SK-N-SH (cell line): ENCODE results near the gene FEM1B. TPM values are rescaled to one million over a fixed set of nuclear protein-coding genes. Genes with fewer than 3 reads are reported as not detected.

ENCODE experiments used
- CTCF ChIA-PET: fragments of 300-600, 350-600 bp; formaldehyde crosslinking; extraction: SDS; loops from one replicate; lab custom pipeline; 2021; lab: Yijun Ruan, JAX
- POLR2A ChIA-PET: fragments of 350-600 bp; sonication (Branson Sonifier 250); formaldehyde crosslinking; extraction: SDS; loops from one replicate; lab custom pipeline; 2020; ENCODE audit warnings: antibody characterized with exemption, inconsistent platforms; lab: Yijun Ruan, JAX
- DNase-seq: peaks from one replicate; pipeline ENCODE4 v3.0.0; 2012
- H2AFZ ChIP-seq: fragments of 200-600 bp; sonication (generic); 2 replicates; pipeline ENCODE4 v1.8.1; 2016; ENCODE audit warnings: antibody characterized with exemption, mild to moderate bottlenecking, low read depth
- H3F3A ChIP-seq: fragments of 200-600 bp; sonication (generic); replicated peaks from 2 replicates; pipeline ENCODE3; 2016; ENCODE audit warnings: antibody characterized with exemption, mild to moderate bottlenecking; ENCODE audit not compliant: insufficient read depth
- H3K27ac ChIP-seq, 2 experiments: fragments of 200-500 bp in 1 of 2; fragments of 200-600 bp in 1 of 2; sonication (Bioruptor generic) in 1 of 2; sonication (generic), shearing (Covaris generic) in 1 of 2; 2 replicates each; pipeline versions ENCODE4 v1.5.1 to v1.6.1; 2014 to 2016; ENCODE audit warnings: low read depth in 2 of 2, inconsistent platforms in 1 of 2, low read length in 1 of 2, mild to moderate bottlenecking in 1 of 2, mixed read lengths in 1 of 2
- H3K27me3 ChIP-seq: fragments of 200-600 bp; sonication (generic), shearing (Covaris generic); 2 replicates; pipeline ENCODE4 v1.6.1; 2016; ENCODE audit warnings: mixed run types; ENCODE audit not compliant: insufficient read depth
- H3K36me3 ChIP-seq, 2 experiments: fragments of 200-500 bp in 1 of 2; fragments of 200-600 bp in 1 of 2; sonication (Bioruptor generic) in 1 of 2; sonication (generic) in 1 of 2; replicated peaks in 1 of 2; 2 replicates each; pipeline versions ENCODE3 to v1.5.1; 2014 to 2016; ENCODE audit warnings: low read length in 1 of 2, mild to moderate bottlenecking in 1 of 2; ENCODE audit not compliant: insufficient read depth in 2 of 2, control insufficient read depth in 1 of 2
- H3K4me1 ChIP-seq, 2 experiments: fragments of 200-500 bp in 1 of 2; fragments of 200-600 bp in 1 of 2; sonication (Bioruptor generic) in 1 of 2; sonication (generic), shearing (Covaris generic) in 1 of 2; 2 replicates each; pipeline versions ENCODE4 v1.5.1 to v1.6.1; 2014 to 2016; ENCODE audit warnings: low read depth in 1 of 2, low read length in 1 of 2, mixed run types in 1 of 2; ENCODE audit not compliant: insufficient read depth in 2 of 2, control insufficient read depth in 1 of 2
- H3K4me2 ChIP-seq: fragments of 200-600 bp; sonication (generic), shearing (Covaris generic); 2 replicates; pipeline ENCODE4 v1.6.1; 2017; ENCODE audit warnings: mixed run types
- H3K4me3 ChIP-seq, 2 experiments: fragments of 200-500 bp in 1 of 2; fragments of 200-600 bp in 1 of 2; sonication (Bioruptor generic) in 1 of 2; sonication (generic), shearing (Covaris generic) in 1 of 2; 2 replicates each; pipeline versions ENCODE4 v1.5.1 to v1.8.1; 2014 to 2016; ENCODE audit warnings: low read depth in 2 of 2, inconsistent platforms in 1 of 2, low read length in 1 of 2, mild to moderate bottlenecking in 1 of 2, mixed read lengths in 1 of 2, moderate library complexity in 1 of 2
- H3K79me2 ChIP-seq: fragments of 200-600 bp; sonication (generic); 2 replicates; pipeline ENCODE4 v1.8.1; 2017; ENCODE audit warnings: mild to moderate bottlenecking; ENCODE audit not compliant: insufficient read depth
- H3K9ac ChIP-seq: fragments of 200-600 bp; sonication (generic); 2 replicates; pipeline ENCODE4 v1.6.1; 2017; ENCODE audit warnings: mixed run types
- H3K9me2 ChIP-seq: fragments of 200-600 bp; sonication (generic); 2 replicates; pipeline ENCODE4 v1.6.1; 2017; ENCODE audit warnings: mixed run types
- H3K9me3 ChIP-seq: fragments of 200-600 bp; sonication (generic); 2 replicates; pipeline ENCODE4 v1.6.1; 2017; ENCODE audit warnings: mixed run types, mild to moderate bottlenecking, moderate library complexity
- H4K20me1 ChIP-seq: fragments of 200-600 bp; sonication (generic); 2 replicates; pipeline ENCODE4 v1.6.1; 2017; ENCODE audit warnings: mild to moderate bottlenecking, mixed run types; ENCODE audit not compliant: insufficient read depth
- EZH2phosphoT487 ChIP-seq: fragments of 200-600 bp; sonication (generic); IDR thresholded peaks from 2 replicates; pipeline ENCODE4 v1.6.1; 2017; ENCODE audit warnings: low read depth, mixed run types, mild to moderate bottlenecking, antibody characterized with exemption, moderate library complexity, borderline replicate concordance
- JUND ChIP-seq: IDR thresholded peaks from 2 replicates; pipeline ENCODE4 v1.4.0; 2012
- MXI1 ChIP-seq: IDR thresholded peaks from 2 replicates; pipeline ENCODE4 v1.6.1; 2012; ENCODE audit warnings: mild to moderate bottlenecking, low read depth, low read length, improper control_type of control experiment
- NFIC ChIP-seq: IDR thresholded peaks from 2 replicates; pipeline ENCODE4 v1.4.0; 2012; ENCODE audit warnings: borderline replicate concordance
- NRF1 ChIP-seq: IDR thresholded peaks from 2 replicates; pipeline ENCODE4 v1.6.1; 2012; ENCODE audit warnings: low read depth, mild to moderate bottlenecking, low read length
- RAD21 ChIP-seq: IDR thresholded peaks from 2 replicates; pipeline ENCODE4 v1.6.1; 2012; ENCODE audit warnings: mild to moderate bottlenecking, low read length
- RFX5 ChIP-seq: IDR thresholded peaks from 2 replicates; pipeline ENCODE4 v1.6.1; 2012; ENCODE audit warnings: mild to moderate bottlenecking, improper control_type of control experiment, low read length
- RXRA ChIP-seq: IDR thresholded peaks from 2 replicates; pipeline ENCODE4 v1.4.0; 2012; ENCODE audit warnings: low read depth, mild to moderate bottlenecking, borderline replicate concordance
- TEAD4 ChIP-seq: IDR thresholded peaks from 2 replicates; pipeline ENCODE4 v1.4.0; 2012; ENCODE audit warnings: mild to moderate bottlenecking, borderline replicate concordance; ENCODE audit not compliant: insufficient read depth
- YY1 ChIP-seq: IDR thresholded peaks from 2 replicates; pipeline ENCODE4 v1.4.0; 2012; ENCODE audit warnings: low read depth, mild to moderate bottlenecking
- WGBS: methylation state at CpG from one replicate; pipeline ENCODE4 v1.1.6; 2017; ENCODE audit warnings: low lambda C conversion rate; 5-methylcytosine and 5-hydroxymethylcytosine counted together
- polyA plus RNA-seq, 3 experiments: library from polyadenylated mRNA; depleted of rRNA; stranded (reverse); fragments of >200 nt; gene quantifications; 2 replicates each; pipeline ENCODE4 v1.2.3, GENCODE V29; 2012
- TF ChIP-seq, protein P1 (sequence below): fragments of 200-600 bp; sonication (generic); IDR thresholded peaks from 2 replicates; pipeline ENCODE4 v1.6.1; 2017; ENCODE audit warnings: antibody characterized with exemption, mild to moderate bottlenecking, moderate library complexity
- TF ChIP-seq, protein P2 (sequence below): IDR thresholded peaks from 2 replicates; pipeline ENCODE4 v1.4.0; 2012; ENCODE audit warnings: low read depth

FEM1B gene
- polyA plus RNA-seq, 1 of the 3 experiments (the other 2 are of a cell fraction) = 14.0 TPM

DNA sequence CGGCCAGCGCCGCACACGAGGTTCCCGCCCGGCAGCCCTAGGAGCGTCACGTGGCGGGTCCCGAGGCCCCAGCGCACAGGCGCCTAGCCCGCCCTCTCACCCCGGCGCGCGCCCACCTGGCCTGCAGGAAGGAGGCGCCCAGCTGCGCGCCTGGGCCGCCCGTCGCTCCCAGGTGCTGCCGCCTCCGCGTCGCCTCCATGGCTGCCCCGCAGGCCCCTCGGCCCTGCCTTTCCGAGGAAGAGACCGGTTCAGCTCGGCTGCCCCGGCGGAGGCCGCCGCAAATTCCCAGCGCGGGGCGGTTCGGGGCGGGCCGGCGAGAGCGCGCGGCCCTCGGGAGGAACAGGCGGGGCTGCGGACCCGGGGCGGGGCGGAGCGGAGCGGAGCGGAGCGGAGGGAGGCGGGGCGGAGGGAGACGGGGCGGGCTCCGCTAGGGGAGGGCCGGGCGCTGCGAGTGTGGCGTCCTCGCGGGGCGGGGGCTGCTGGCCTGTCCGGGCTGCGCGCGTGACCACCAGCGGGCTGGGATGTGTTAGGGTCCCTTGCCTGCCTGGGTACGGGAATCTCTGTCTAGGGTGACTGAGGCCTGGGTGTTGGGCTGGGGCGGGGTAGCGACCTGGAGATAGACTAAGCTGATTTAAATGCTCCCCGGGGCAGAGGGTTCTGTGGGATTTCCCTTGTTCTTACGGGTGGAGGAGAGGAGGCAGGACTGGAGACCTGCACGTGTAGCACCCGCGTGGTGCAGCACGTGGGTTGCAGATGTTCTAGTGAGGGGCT lies 48.0 kb upstream of the FEM1B start, which contains the start of gene CLN6 (continued):
- TF ChIP-seq RFX5 (no peak), RXRA (no peak), YY1 (no peak), MXI1 (peak; percentile 100), NFIC (no peak), TEAD4 (no peak), EZH2phosphoT487 (no peak), JUND (no peak)
- TF ChIP-seq, protein P1, sequence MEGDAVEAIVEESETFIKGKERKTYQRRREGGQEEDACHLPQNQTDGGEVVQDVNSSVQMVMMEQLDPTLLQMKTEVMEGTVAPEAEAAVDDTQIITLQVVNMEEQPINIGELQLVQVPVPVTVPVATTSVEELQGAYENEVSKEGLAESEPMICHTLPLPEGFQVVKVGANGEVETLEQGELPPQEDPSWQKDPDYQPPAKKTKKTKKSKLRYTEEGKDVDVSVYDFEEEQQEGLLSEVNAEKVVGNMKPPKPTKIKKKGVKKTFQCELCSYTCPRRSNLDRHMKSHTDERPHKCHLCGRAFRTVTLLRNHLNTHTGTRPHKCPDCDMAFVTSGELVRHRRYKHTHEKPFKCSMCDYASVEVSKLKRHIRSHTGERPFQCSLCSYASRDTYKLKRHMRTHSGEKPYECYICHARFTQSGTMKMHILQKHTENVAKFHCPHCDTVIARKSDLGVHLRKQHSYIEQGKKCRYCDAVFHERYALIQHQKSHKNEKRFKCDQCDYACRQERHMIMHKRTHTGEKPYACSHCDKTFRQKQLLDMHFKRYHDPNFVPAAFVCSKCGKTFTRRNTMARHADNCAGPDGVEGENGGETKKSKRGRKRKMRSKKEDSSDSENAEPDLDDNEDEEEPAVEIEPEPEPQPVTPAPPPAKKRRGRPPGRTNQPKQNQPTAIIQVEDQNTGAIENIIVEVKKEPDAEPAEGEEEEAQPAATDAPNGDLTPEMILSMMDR = no peak
- TF ChIP-seq, protein P2, sequence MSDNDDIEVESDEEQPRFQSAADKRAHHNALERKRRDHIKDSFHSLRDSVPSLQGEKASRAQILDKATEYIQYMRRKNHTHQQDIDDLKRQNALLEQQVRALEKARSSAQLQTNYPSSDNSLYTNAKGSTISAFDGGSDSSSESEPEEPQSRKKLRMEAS = peak; percentile 98

DNA sequence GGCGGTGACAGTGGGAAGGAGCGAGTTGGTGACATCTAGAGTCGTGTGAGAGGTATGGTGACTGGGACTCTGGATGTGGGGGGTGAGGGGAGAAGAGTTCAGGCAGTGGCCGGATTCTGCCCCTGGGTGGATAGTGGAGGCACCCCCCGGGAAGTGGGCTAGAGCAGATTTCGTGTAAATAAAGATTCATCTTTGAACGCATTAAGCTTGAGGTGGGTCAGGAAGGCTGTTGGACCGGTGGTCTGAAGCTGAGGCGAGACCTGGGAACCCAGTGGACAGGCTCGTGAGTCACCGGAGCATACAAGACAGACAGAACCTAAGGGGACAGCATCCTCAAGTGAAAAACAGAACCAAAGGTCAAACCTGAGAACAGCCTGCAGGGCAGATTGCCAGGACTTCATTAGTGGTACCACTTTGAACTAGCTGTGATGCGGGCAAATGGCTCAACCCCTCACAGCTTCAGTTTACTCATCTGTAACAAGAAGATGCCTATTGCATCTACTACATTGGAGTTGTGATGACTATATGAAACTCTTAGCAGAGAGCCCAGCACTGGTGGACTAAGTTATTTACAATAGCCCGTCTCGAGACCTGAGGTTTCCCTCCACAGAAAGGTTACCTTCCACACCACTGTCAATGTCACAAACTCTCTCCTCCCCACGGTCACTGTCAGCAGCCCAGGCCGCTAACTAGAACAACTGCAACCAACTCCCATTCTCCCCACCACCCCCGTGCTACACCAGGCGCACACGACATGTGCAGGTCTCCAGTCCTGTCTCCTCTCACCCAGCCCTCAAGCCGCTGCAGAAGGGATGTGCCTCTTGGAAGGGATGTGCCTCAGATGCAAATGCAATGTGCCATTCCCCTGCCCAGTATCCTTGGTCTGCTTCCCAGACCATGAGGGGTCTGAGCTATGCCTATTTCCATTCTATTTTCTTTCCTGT lies 47.1 kb upstream of the FEM1B start:
- TF ChIP-seq RAD21 (peak; percentile 51), NRF1 (no peak)
- CTCF ChIA-PET = interaction anchor here (0.7 to 4.0 kb wide), 8 partner anchors 10 to 367 kb away, joined by 3 to 21 read pairs (median 6); no protein-coding TSS in a partner anchor
- Histone ChIP-seq H3F3A (no peaks in the 10 kb centered on the region), H3K9me2 (no peaks in the 10 kb centered on the region), H3K36me3 (no peaks in the 10 kb centered on the region), H3K9ac (peak overlapping the region; percentile 91; the same call in 1 of the 2 replicates), H2AFZ (peak overlapping the region; percentile 90), H3K27me3 (no peaks in the 10 kb centered on the region), H3K79me2 (peaks cover 37% of the 10 kb centered on the region), H3K27ac (peak overlapping the region; percentile 52 to 67; a peak in 3 of 4 replicates), H3K9me3 (no peaks in the 10 kb centered on the region), H3K4me1 (peaks cover 10 to 41% of the 10 kb centered on the region in 2 experiments; a peak in 2 of 4 replicates), H3K4me3 (peak overlapping the region; percentile 74 to 96), H4K20me1 (peaks cover 10% of the 10 kb centered on the region; the same call in 1 of the 2 replicates), H3K4me2 (peak overlapping the region; percentile 89)
- POLR2A ChIA-PET = interaction anchor here (0.6 to 1.5 kb wide), 2 partner anchors 14 to 47 kb away, joined by 4 to 8 read pairs; partner anchors contain the start of gene FEM1B
- peak; percentile 35 for DNase-seq
- WGBS = 64% methylated on average over 20 of the region's 20 CpGs
